Mesendoderm (in vitro differentiated cells): ENCODE measurements around the gene ACKR2.
A peak's percentile ranks its signal among the peaks of the same experiment; 100 is the strongest.
"Not testable (repeated sequence)": the region's sequence is repeated elsewhere in the genome, so short reads cannot be mapped to it uniquely, and the experiment has no call there.

Experiments
- DNase-seq: peaks from one replicate; pipeline ENCODE4 v3.0.0; 2013
- H2AK5ac ChIP-seq: 2 replicates; pipeline ENCODE4 v1.6.1; 2013; ENCODE audit warnings: low read length, inconsistent platforms
- H2BK120ac ChIP-seq: 2 replicates; pipeline ENCODE4 v1.6.1; 2013; ENCODE audit warnings: low read depth, mild to moderate bottlenecking, low read length, moderate library complexity, mixed read lengths
- H2BK15ac ChIP-seq: replicated peaks from 2 replicates; pipeline ENCODE4 v1.6.1; 2013; ENCODE audit warnings: low read depth, mild to moderate bottlenecking, moderate library complexity
- H2BK5ac ChIP-seq: 2 replicates; pipeline ENCODE4 v1.6.1; 2013; ENCODE audit warnings: low read length, inconsistent platforms
- H3K18ac ChIP-seq: 2 replicates; pipeline ENCODE4 v1.6.1; 2013; ENCODE audit warnings: mild to moderate bottlenecking, low read length, mixed read lengths
- H3K23ac ChIP-seq: one replicate; pipeline ENCODE4 v1.6.1; 2013; ENCODE audit warnings: low read length
- H3K27ac ChIP-seq: 2 replicates; pipeline ENCODE4 v1.5.1; 2013; ENCODE audit warnings: low read depth, mild to moderate bottlenecking, inconsistent platforms, low read length, moderate library complexity
- H3K27me3 ChIP-seq: 2 replicates; pipeline ENCODE4 v1.6.1; 2013; ENCODE audit warnings: low read length, control low read depth, mild to moderate bottlenecking, inconsistent platforms; ENCODE audit not compliant: insufficient read depth, poor library complexity
- H3K36me3 ChIP-seq: 2 replicates; pipeline ENCODE4 v1.6.1; 2013; ENCODE audit warnings: low read length, inconsistent platforms; ENCODE audit not compliant: control insufficient read depth, insufficient read depth
- H3K4ac ChIP-seq: one replicate; pipeline ENCODE4 v1.6.1; 2013; ENCODE audit warnings: low read depth, mild to moderate bottlenecking, low read length, moderate library complexity
- H3K4me1 ChIP-seq: 2 replicates; pipeline ENCODE4 v1.6.1; 2013; ENCODE audit warnings: low read depth, low read length, inconsistent platforms; ENCODE audit not compliant: control insufficient read depth
- H3K4me2 ChIP-seq: 2 replicates; pipeline ENCODE4 v1.6.1; 2013; ENCODE audit warnings: low read length
- H3K4me3 ChIP-seq: 2 replicates; pipeline ENCODE4 v1.5.1; 2013; ENCODE audit warnings: mild to moderate bottlenecking, low read length
- H3K56ac ChIP-seq: one replicate; pipeline ENCODE4 v1.6.1; 2013; ENCODE audit warnings: low read length
- H3K79me1 ChIP-seq: 2 replicates; pipeline ENCODE4 v1.6.1; 2013; ENCODE audit warnings: low read length, inconsistent platforms
- H3K79me2 ChIP-seq: 2 replicates; pipeline ENCODE4 v1.6.1; 2013; ENCODE audit warnings: mild to moderate bottlenecking, low read length; ENCODE audit not compliant: control insufficient read depth, insufficient read depth
- H3K9ac ChIP-seq: 2 replicates; pipeline ENCODE4 v1.6.1; 2013; ENCODE audit warnings: low read length, inconsistent platforms
- H4K5ac ChIP-seq: one replicate; pipeline ENCODE4 v1.6.1; 2013; ENCODE audit warnings: low read length
- H4K8ac ChIP-seq: one replicate; pipeline ENCODE4 v1.6.1; 2013; ENCODE audit warnings: low read depth, mild to moderate bottlenecking, control low read depth, low read length, moderate library complexity
- WGBS: extraction: QIAGEN DNeasy Blood & Tissue Kit; methylation state at CpG from one replicate; pipeline ENCODE4 v1.1.7; 2013; ENCODE audit warnings: low lambda C conversion rate, missing lambda C conversion rate; ENCODE audit not compliant: insufficient coverage; ENCODE audit errors: extremely low coverage; 5-methylcytosine and 5-hydroxymethylcytosine counted together

ACKR2 gene

GRCh38 chr3:42807929-42808328 lies 1.3 kb upstream of the ACKR2 start:
- Histone ChIP-seq H3K18ac (no peak overlapping the region), H3K36me3 (no peaks in the 10 kb centered on the region), H3K4me3 (no peak overlapping the region), H3K56ac (no peak overlapping the region), H2BK15ac (no peak overlapping the region), H3K79me2 (peaks cover 13% of the 10 kb centered on the region), H2AK5ac (no peak overlapping the region), H3K4me2 (no peak overlapping the region), H3K4ac (no peak overlapping the region), H3K27me3 (no peaks in the 10 kb centered on the region), H4K5ac (no peak overlapping the region), H3K79me1 (peaks cover 9% of the 10 kb centered on the region), H3K27ac (no peak overlapping the region), H3K4me1 (peaks cover 3% of the 10 kb centered on the region), H2BK120ac (no peak overlapping the region), H3K9ac (no peak overlapping the region), H2BK5ac (no peak overlapping the region), H3K23ac (no peak overlapping the region), H4K8ac (no peak overlapping the region)
- peak; percentile 56 for DNase-seq
- WGBS, result no CpG with 5 or more reads among the region's 4 CpGs

GRCh38 chr3:42810706-42811105 lies 1.5 kb downstream of the ACKR2 start:
- not testable (repeated sequence) for H3K27ac ChIP-seq, H3K79me2 ChIP-seq, H4K8ac ChIP-seq, H2BK15ac ChIP-seq, H2BK5ac ChIP-seq, H3K4me1 ChIP-seq, H3K4me2 ChIP-seq, H3K23ac ChIP-seq, H3K56ac ChIP-seq, H3K9ac ChIP-seq, H3K79me1 ChIP-seq, H4K5ac ChIP-seq, H3K4me3 ChIP-seq, H3K27me3 ChIP-seq, H2AK5ac ChIP-seq, H3K4ac ChIP-seq, DNase-seq, H3K36me3 ChIP-seq
- Histone ChIP-seq H2BK120ac (peak overlapping the region; percentile 88), H3K18ac (peak overlapping the region; percentile 75)
- WGBS, result no CpG with 5 or more reads among the region's 10 CpGs

- not testable (repeated sequence) for H3K9ac ChIP-seq, H3K23ac ChIP-seq, H3K4me2 ChIP-seq, H2BK15ac ChIP-seq, H3K36me3 ChIP-seq, H3K4ac ChIP-seq, H2BK120ac ChIP-seq, H2BK5ac ChIP-seq, H2AK5ac ChIP-seq, H3K79me2 ChIP-seq, H3K79me1 ChIP-seq, H4K8ac ChIP-seq, H4K5ac ChIP-seq, H3K4me1 ChIP-seq, H3K27me3 ChIP-seq, H3K4me3 ChIP-seq
- Histone ChIP-seq H3K56ac (peak overlapping the region; percentile 54), H3K27ac (peak overlapping the region; percentile 11), H3K18ac (peak overlapping the region; percentile 51)
- no CpG with 5 or more reads among the region's 15 CpGs for WGBS
- DNase-seq, result peak; percentile 92
Observed at GRCh38 chr3:42811118-42811883, 2.1 kb downstream of the ACKR2 start.

- Histone ChIP-seq H3K4me2 (no peak overlapping the region), H3K56ac (no peak overlapping the region), H3K4ac (no peak overlapping the region), H3K9ac (no peak overlapping the region), H3K27ac (no peak overlapping the region), H3K27me3 (no peaks in the 10 kb centered on the region), H4K8ac (no peak overlapping the region), H3K4me1 (no peaks in the 10 kb centered on the region), H3K79me2 (no peaks in the 10 kb centered on the region), H3K36me3 (no peaks in the 10 kb centered on the region), H4K5ac (no peak overlapping the region), H3K18ac (no peak overlapping the region), H2AK5ac (no peak overlapping the region), H2BK15ac (no peak overlapping the region), H3K23ac (no peak overlapping the region), H3K4me3 (no peak overlapping the region), H2BK5ac (no peak overlapping the region), H2BK120ac (no peak overlapping the region), H3K79me1 (no peaks in the 10 kb centered on the region)
- no CpG with 5 or more reads among the region's 5 CpGs for WGBS
- no peak for DNase-seq
Observed at GRCh38 chr3:42814246-42814645, 5.0 kb downstream of the ACKR2 start.

- WGBS, result no CpG with 5 or more reads among the region's 2 CpGs
- Histone ChIP-seq H2BK5ac (no peak overlapping the region), H2BK15ac (no peak overlapping the region), H4K5ac (no peak overlapping the region), H3K36me3 (no peaks in the 10 kb centered on the region), H3K4me2 (no peak overlapping the region), H3K79me2 (no peaks in the 10 kb centered on the region), H3K18ac (no peak overlapping the region), H3K27ac (no peak overlapping the region), H3K27me3 (no peaks in the 10 kb centered on the region), H2AK5ac (no peak overlapping the region), H2BK120ac (no peak overlapping the region), H3K56ac (no peak overlapping the region), H3K9ac (no peak overlapping the region), H3K4me3 (no peak overlapping the region), H3K79me1 (no peaks in the 10 kb centered on the region), H3K4ac (no peak overlapping the region), H3K4me1 (no peaks in the 10 kb centered on the region), H3K23ac (no peak overlapping the region), H4K8ac (no peak overlapping the region)
- DNase-seq, result no peak
Observed at GRCh38 chr3:42814914-42815507, 5.8 kb downstream of the ACKR2 start.
